Suprapubic skin (tissue), 4 donors: ENCODE data around the gene SMYD3. TPM values are rescaled to one million over a fixed set of nuclear protein-coding genes. Genes with fewer than 3 reads are reported as not detected.

Experiments
- DNase-seq, 2 donors: peaks; one replicate each; pipeline ENCODE4 v3.0.0-alpha.2; 2019; ENCODE audit warnings: low spot score in 2 of 2
- H3K27ac ChIP-seq: fragments of 200-600 bp; sonication (generic); one replicate; pipeline ENCODE4 v1.5.1; 2019
- H3K27me3 ChIP-seq: fragments of 200-600 bp; sonication (generic); one replicate; pipeline ENCODE4 v1.5.1; 2019
- H3K36me3 ChIP-seq: fragments of 200-600 bp; sonication (generic); one replicate; pipeline ENCODE4 v1.5.1; 2019
- H3K4me1 ChIP-seq: fragments of 200-600 bp; sonication (generic); one replicate; pipeline ENCODE4 v1.5.1; 2019
- H3K4me3 ChIP-seq: fragments of 200-600 bp; sonication (generic); one replicate; pipeline ENCODE4 v1.5.1; 2019; ENCODE audit warnings: mild to moderate bottlenecking
- H3K9me3 ChIP-seq: fragments of 200-600 bp; sonication (generic); one replicate; pipeline ENCODE4 v1.5.1; 2019
- CTCF ChIP-seq, 2 donors: fragments of 200-600 bp in 1 of 2; fragments of 450-650 bp in 1 of 2; sonication (generic) in 1 of 2; IDR thresholded peaks; one replicate each; pipeline ENCODE4 v1.5.1; 2016 to 2019; ENCODE audit warnings: antibody characterized with exemption in 2 of 2, mild to moderate bottlenecking in 1 of 2, moderate library complexity in 1 of 2
- EP300 ChIP-seq: sonication (generic); formaldehyde crosslinking; IDR thresholded peaks from one replicate; pipeline ENCODE4 v1.6.1; 2017; ENCODE audit warnings: antibody characterized with exemption
- POLR2A ChIP-seq, 2 donors: fragments of 450-650 bp; IDR thresholded peaks; one replicate each; pipeline ENCODE4 v1.6.1; 2017; ENCODE audit warnings: antibody characterized with exemption in 2 of 2, mild to moderate bottlenecking in 2 of 2, moderate library complexity in 2 of 2
- POLR2AphosphoS5 ChIP-seq, 3 donors: sonication (generic); formaldehyde crosslinking; IDR thresholded peaks; one replicate each; pipeline ENCODE4 v1.6.1; 2017; ENCODE audit warnings: antibody characterized with exemption in 3 of 3
- WGBS: methylation state at CpG from one replicate; pipeline ENCODE4 v1.1.5; 2018; 5-methylcytosine and 5-hydroxymethylcytosine counted together
- total RNA-seq, 4 donors: library from RNA; depleted of rRNA; stranded (reverse); fragments of >200 nt; gene quantifications; one replicate each; pipeline ENCODE4 v1.1.0, GENCODE V29; 2016

The SMYD3 gene
- total RNA-seq, 4 donors from 2014 or later, result 14.5 to 33.6 (median 18.9) TPM

- Histone ChIP-seq H3K4me1 (no peaks in the 10 kb centered on the region), H3K4me3 (no peak overlapping the region), H3K27ac (no peak overlapping the region), H3K9me3 (peaks cover 7% of the 10 kb centered on the region), H3K27me3 (no peaks in the 10 kb centered on the region), H3K36me3 (no peaks in the 10 kb centered on the region)
- WGBS, result 86% methylated on average over 1 of the region's 2 CpGs
- TF ChIP-seq EP300, result no peak
- TF ChIP-seq CTCF (IDR thresholded peaks at IDR 0.05), result no peak
- TF ChIP-seq POLR2A (IDR thresholded peaks at IDR 0.05), result no peak
- TF ChIP-seq POLR2AphosphoS5 (IDR thresholded peaks at IDR 0.05), result no peak
- no peak for DNase-seq
Observed at GRCh38 chr1:246533371-246533905, 26.4 kb upstream of the SMYD3 start.

- no peak for TF ChIP-seq EP300
- no peak for TF ChIP-seq POLR2A (IDR thresholded peaks at IDR 0.05)
- no peak for TF ChIP-seq POLR2AphosphoS5 (IDR thresholded peaks at IDR 0.05)
- no peak for TF ChIP-seq CTCF (IDR thresholded peaks at IDR 0.05)
- Histone ChIP-seq H3K36me3 (no peaks in the 10 kb centered on the region), H3K9me3 (peaks cover 7% of the 10 kb centered on the region), H3K4me3 (no peak overlapping the region), H3K4me1 (no peaks in the 10 kb centered on the region), H3K27ac (no peak overlapping the region), H3K27me3 (no peaks in the 10 kb centered on the region)
- 67% methylated on average over 1 of the region's 1 CpG for WGBS
- no peak for DNase-seq
Observed at GRCh38 chr1:246532519-246532918, 25.4 kb upstream of the SMYD3 start.

- H3K27ac ChIP-seq, result no peak overlapping the region
- H3K4me1 ChIP-seq, result no peaks in the 10 kb centered on the region
- H3K36me3 ChIP-seq, result no peaks in the 10 kb centered on the region
- peaks cover 7% of the 10 kb centered on the region for H3K9me3 ChIP-seq
- TF ChIP-seq EP300 (no peak), POLR2AphosphoS5 (IDR thresholded peaks at IDR 0.05) (no peak), CTCF (IDR thresholded peaks at IDR 0.05) (no peak), POLR2A (IDR thresholded peaks at IDR 0.05) (no peak)
- no peak for DNase-seq
- no peaks in the 10 kb centered on the region for H3K27me3 ChIP-seq
- H3K4me3 ChIP-seq, result no peak overlapping the region
- WGBS, result 75% methylated on average over 2 of the region's 2 CpGs
Observed at GRCh38 chr1:246530482-246530881, 23.4 kb upstream of the SMYD3 start.

GRCh38 chr1:246528933-246529731 is 22.1 kb upstream of the SMYD3 start:
- Histone ChIP-seq H3K4me1 (no peaks in the 10 kb centered on the region), H3K9me3 (peaks cover 7% of the 10 kb centered on the region), H3K27me3 (no peaks in the 10 kb centered on the region), H3K27ac (no peak overlapping the region), H3K4me3 (no peak overlapping the region), H3K36me3 (no peaks in the 10 kb centered on the region)
- TF ChIP-seq CTCF (IDR thresholded peaks at IDR 0.05) (no peak), POLR2A (IDR thresholded peaks at IDR 0.05) (no peak), EP300 (no peak), POLR2AphosphoS5 (IDR thresholded peaks at IDR 0.05) (no peak)
- 61% methylated on average over 8 of the region's 8 CpGs for WGBS
- DNase-seq, result no peak

- no peak for TF ChIP-seq EP300
- TF ChIP-seq CTCF (IDR thresholded peaks at IDR 0.05), result no peak
- TF ChIP-seq POLR2AphosphoS5 (IDR thresholded peaks at IDR 0.05), result no peak
- TF ChIP-seq POLR2A (IDR thresholded peaks at IDR 0.05), result no peak
- H3K36me3 ChIP-seq, result no peaks in the 10 kb centered on the region
- no peaks in the 10 kb centered on the region for H3K27me3 ChIP-seq
- no peak overlapping the region for H3K4me3 ChIP-seq
- no peaks in the 10 kb centered on the region for H3K4me1 ChIP-seq
- peaks cover 7% of the 10 kb centered on the region for H3K9me3 ChIP-seq
- peak in 1 of 2 donors; percentile 45 for DNase-seq
- H3K27ac ChIP-seq, result no peak overlapping the region
- WGBS, result 42% methylated on average over 5 of the region's 5 CpGs
Observed at GRCh38 chr1:246527402-246528088, 20.5 kb upstream of the SMYD3 start.
